SU-DHL-6 (cell line): ENCODE data around the gene RUSC2.

Source experiments
- H2AFZ ChIP-seq: fragments of 200-600 bp; sonication (generic); 2 replicates; pipeline ENCODE4 v1.6.1; 2014; ENCODE audit warnings: low read depth, mild to moderate bottlenecking, moderate library complexity, mixed read lengths, antibody characterized with exemption, low read length; ENCODE audit not compliant: severe bottlenecking
- H3F3A ChIP-seq: fragments of 200-600 bp; shearing (Covaris generic); 2 replicates; pipeline ENCODE4 v1.6.0; 2016; ENCODE audit warnings: antibody characterized with exemption, mild to moderate bottlenecking; ENCODE audit not compliant: insufficient read depth
- H3K27ac ChIP-seq: fragments of 200-600 bp; sonication (generic); 2 replicates; pipeline ENCODE4 v1.5.1; 2016; ENCODE audit warnings: low read depth, mild to moderate bottlenecking, low read length, moderate library complexity, mixed read lengths
- H3K27me3 ChIP-seq: fragments of 200-600 bp; sonication (generic), shearing (Covaris generic); 2 replicates; pipeline ENCODE4 v1.6.0; 2014; ENCODE audit warnings: mild to moderate bottlenecking, low read length
- H3K36me3 ChIP-seq: fragments of 200-600 bp; sonication (generic); 2 replicates; pipeline ENCODE4 v1.6.1; 2014; ENCODE audit warnings: mild to moderate bottlenecking, low read length, mixed read lengths
- H3K4me2 ChIP-seq: fragments of 300-600, 200-600 bp; shearing (Covaris generic), sonication (generic); 2 replicates; pipeline ENCODE4 v1.6.0; 2014; ENCODE audit warnings: low read length, low read depth, mild to moderate bottlenecking; ENCODE audit not compliant: poor library complexity, severe bottlenecking
- H3K4me3 ChIP-seq: fragments of 200-600 bp; sonication (generic); 2 replicates; pipeline ENCODE4 v1.5.1; 2014; ENCODE audit warnings: antibody characterized with exemption, low read length, mild to moderate bottlenecking, mixed read lengths; ENCODE audit not compliant: insufficient read depth, poor library complexity, severe bottlenecking
- H3K79me2 ChIP-seq: fragments of 200-600 bp; sonication (generic); 2 replicates; pipeline ENCODE4 v1.6.1; 2014; ENCODE audit warnings: mild to moderate bottlenecking, low read length, moderate library complexity; ENCODE audit not compliant: insufficient read depth
- H3K9ac ChIP-seq: fragments of 200-600 bp; sonication (generic); 2 replicates; pipeline ENCODE4 v1.7.0; 2014; ENCODE audit warnings: mild to moderate bottlenecking, low read length
- H3K9me2 ChIP-seq: fragments of 200-600 bp; sonication (generic); replicated peaks from 2 replicates; pipeline ENCODE4 v1.6.1; 2014; ENCODE audit warnings: low read length; ENCODE audit not compliant: insufficient read depth
- H3K9me3 ChIP-seq: fragments of 200-600 bp; sonication (generic); 2 replicates; pipeline ENCODE4 v1.6.1; 2014; ENCODE audit warnings: low read length, mixed read lengths; ENCODE audit not compliant: insufficient read depth
- H4K20me1 ChIP-seq: fragments of 200-600 bp; sonication (generic); 2 replicates; pipeline ENCODE4 v1.6.1; 2014; ENCODE audit warnings: low read depth, mild to moderate bottlenecking, antibody characterized with exemption, low read length, moderate library complexity, mixed read lengths
- CTCF ChIP-seq: fragments of 200-600 bp; sonication (generic); IDR thresholded peaks from one replicate; pipeline ENCODE4 v1.5.1; 2017; ENCODE audit warnings: antibody characterized with exemption, mild to moderate bottlenecking, low read length, moderate library complexity; ENCODE audit not compliant: insufficient read depth, poor library complexity, severe bottlenecking
- EZH2phosphoT487 ChIP-seq: fragments of 200-600 bp; sonication (generic), shearing (Covaris generic); conservative IDR thresholded peaks from 2 replicates; pipeline ENCODE4 v1.6.1; 2018; ENCODE audit warnings: mild to moderate bottlenecking, antibody characterized with exemption, low read length, moderate library complexity, mixed read lengths

RUSC2 gene

GRCh38 chr9:35518981-35519679 lies 29.2 kb downstream of the RUSC2 start:
- H3K9me2 ChIP-seq = no peaks in the 10 kb centered on the region
- no peak overlapping the region for H3K9ac ChIP-seq
- TF ChIP-seq EZH2phosphoT487 = no peak
- no peak for TF ChIP-seq CTCF
- H3K4me2 ChIP-seq = no peak overlapping the region
- H4K20me1 ChIP-seq = no peaks in the 10 kb centered on the region
- no peak overlapping the region for H3K4me3 ChIP-seq
- H3K27me3 ChIP-seq = no peaks in the 10 kb centered on the region
- no peaks in the 10 kb centered on the region for H3K79me2 ChIP-seq
- H3K27ac ChIP-seq = no peak overlapping the region
- H3K36me3 ChIP-seq = no peaks in the 10 kb centered on the region
- H3K9me3 ChIP-seq = no peaks in the 10 kb centered on the region
- H3F3A ChIP-seq = no peaks in the 10 kb centered on the region
- no peak overlapping the region for H2AFZ ChIP-seq

GRCh38 chr9:35519692-35520363 lies 29.9 kb downstream of the RUSC2 start:
- Histone ChIP-seq H3F3A (no peaks in the 10 kb centered on the region), H3K9me3 (no peaks in the 10 kb centered on the region), H4K20me1 (no peaks in the 10 kb centered on the region), H3K4me3 (no peak overlapping the region), H3K9me2 (no peaks in the 10 kb centered on the region), H3K27ac (no peak overlapping the region), H3K79me2 (no peaks in the 10 kb centered on the region), H2AFZ (no peak overlapping the region), H3K27me3 (no peaks in the 10 kb centered on the region), H3K36me3 (no peaks in the 10 kb centered on the region), H3K4me2 (no peak overlapping the region), H3K9ac (no peak overlapping the region)
- TF ChIP-seq CTCF = no peak
- no peak for TF ChIP-seq EZH2phosphoT487

GRCh38 chr9:35520364-35520710 lies 30.4 kb downstream of the RUSC2 start:
- H3K79me2 ChIP-seq = no peaks in the 10 kb centered on the region
- H3K9me2 ChIP-seq = no peaks in the 10 kb centered on the region
- H3K4me2 ChIP-seq = no peak overlapping the region
- H3K36me3 ChIP-seq = no peaks in the 10 kb centered on the region
- H3K9me3 ChIP-seq = no peaks in the 10 kb centered on the region
- no peak overlapping the region for H3K4me3 ChIP-seq
- TF ChIP-seq EZH2phosphoT487 (no peak), CTCF (no peak)
- no peak overlapping the region for H3K9ac ChIP-seq
- no peaks in the 10 kb centered on the region for H3K27me3 ChIP-seq
- H2AFZ ChIP-seq = no peak overlapping the region
- H3K27ac ChIP-seq = no peak overlapping the region
- H3F3A ChIP-seq = no peaks in the 10 kb centered on the region
- no peaks in the 10 kb centered on the region for H4K20me1 ChIP-seq
